Sigmoid colon (tissue), 4 donors: Measurements from ENCODE around the gene MEA1.

Source experiments
- CTCF ChIP-seq, 4 experiments: fragments of 450-650 bp in 3 of 4; fragments of 200-600 bp in 1 of 4; IDR thresholded peaks; one replicate each; pipeline ENCODE4 v1.5.1; 2016 to 2019; ENCODE audit warnings: antibody characterized with exemption in 4 of 4, mild to moderate bottlenecking in 3 of 4, moderate library complexity in 2 of 4
- POLR2AphosphoS5 ChIP-seq, 4 donors: sonication (generic); formaldehyde crosslinking; IDR thresholded peaks; one replicate each; pipeline ENCODE4 v1.6.1; 2017; ENCODE audit warnings: antibody characterized with exemption in 4 of 4

- TF ChIP-seq CTCF (IDR thresholded peaks at IDR 0.05) = no peak
- TF ChIP-seq POLR2AphosphoS5 (IDR thresholded peaks at IDR 0.05) = no peak
These were observed 51.1 kb downstream of the MEA1 start for GRCh38 chr6:42962502-42963178.
